Hepatocyte (in vitro differentiated cells): ENCODE measurements around the gene NDUFS7.

Experiments
- CTCF ChIP-seq: fragments of 200-600 bp; sonication (generic); IDR thresholded peaks from 2 replicates; pipeline ENCODE4 v1.5.1; 2016; ENCODE audit warnings: antibody characterized with exemption, mild to moderate bottlenecking; ENCODE audit not compliant: poor library complexity
- EZH2 ChIP-seq: fragments of 200-600 bp; sonication (generic); IDR thresholded peaks from 2 replicates; pipeline ENCODE4 v1.6.1; 2016; ENCODE audit warnings: antibody characterized with exemption, mild to moderate bottlenecking, borderline replicate concordance
- EZH2phosphoT487 ChIP-seq: fragments of 200-600 bp; sonication (generic); IDR thresholded peaks from one replicate; pipeline ENCODE4 v1.6.1; 2018; ENCODE audit warnings: antibody characterized with exemption, mild to moderate bottlenecking, low read depth, moderate library complexity; ENCODE audit not compliant: unreplicated experiment, severe bottlenecking

GRCh38 chr19:1440418-1440801 lies 56.7 kb downstream of the NDUFS7 start:
- no peak for TF ChIP-seq CTCF
- TF ChIP-seq EZH2: no peak
- TF ChIP-seq EZH2phosphoT487: no peak
